ENCODE measurements around the gene CPN2. TPM values are rescaled to one million over a fixed set of nuclear protein-coding genes. Genes with fewer than 3 reads are reported as not detected.
A peak's percentile ranks its signal among the peaks of the same experiment; 100 is the strongest.

CPN2 gene
- total and polyA plus RNA-seq, 2 of the 13 experiments (the other 11 are each of a cell fraction or from before 2014, with no cell fraction given) = 26.7 to 27.7 TPM

DNA sequence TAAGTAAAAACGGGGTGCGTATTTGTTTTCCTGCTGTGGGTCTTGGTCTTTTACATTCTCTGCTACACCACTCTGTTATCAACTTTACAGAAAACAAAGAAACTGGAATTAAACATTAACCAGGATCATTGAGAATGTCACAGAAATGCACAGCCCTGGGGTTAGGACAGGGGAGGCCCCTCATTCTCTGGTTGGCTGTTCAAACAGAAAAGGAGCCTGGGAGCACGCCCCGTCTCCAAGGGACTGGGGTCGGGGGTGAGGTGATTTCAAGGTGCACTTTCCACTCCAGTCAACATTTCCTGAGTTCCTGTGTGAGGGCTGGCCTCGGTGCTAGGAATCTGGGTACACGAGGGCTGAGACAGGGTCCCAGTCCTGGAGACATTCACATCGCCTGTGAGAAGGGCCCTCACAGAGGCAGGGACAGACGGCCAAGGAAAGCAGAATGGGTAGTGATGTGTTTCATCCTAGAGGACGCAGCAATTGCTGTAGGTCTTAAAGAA, 30.3 kb downstream of the CPN2 start (continued):
- TF ChIP-seq ZNF432 (CRISPR knock-in tag; IDR thresholded peaks at IDR 0.05; ENCODE audit: borderline replicate concordance) (no peak), MEIS2 (CRISPR knock-in tag; IDR thresholded peaks at IDR 0.05) (0 out of 2 replicates have a peak, but pooled peaks have one; percentile 58), NKX3-1 (CRISPR knock-in tag; IDR thresholded peaks at IDR 0.05) (no peak), MTF1 (CRISPR knock-in tag; IDR thresholded peaks at IDR 0.05) (no peak), ARNTL (CRISPR knock-in tag; IDR thresholded peaks at IDR 0.05) (peak; percentile 64; the same call in 1 of the 2 replicates), ZKSCAN5 (CRISPR knock-in tag; IDR thresholded peaks at IDR 0.05) (peak; percentile 92), ZNF430 (CRISPR knock-in tag; IDR thresholded peaks at IDR 0.05) (no peak), ZSCAN21 (CRISPR knock-in tag; IDR thresholded peaks at IDR 0.05; ENCODE audit: borderline replicate concordance) (peak; percentile 42; the same call in 1 of the 2 replicates), SIX4 (CRISPR knock-in tag; IDR thresholded peaks at IDR 0.05) (no peak), BRD4 (CRISPR knock-in tag; IDR thresholded peaks at IDR 0.05) (no peak), ZNF652 (CRISPR knock-in tag; IDR thresholded peaks at IDR 0.05; ENCODE audit: borderline replicate concordance, low read depth) (0 out of 2 replicates have a peak, but pooled peaks have one; percentile 6), ZNF773 (CRISPR knock-in tag; IDR thresholded peaks at IDR 0.05; ENCODE audit: borderline replicate concordance) (no peak), RAD21 (CRISPR knock-in tag; IDR thresholded peaks at IDR 0.05) (no peak), ONECUT2 (CRISPR knock-in tag; IDR thresholded peaks at IDR 0.05) (no peak)
- TF ChIP-seq, protein P1, sequence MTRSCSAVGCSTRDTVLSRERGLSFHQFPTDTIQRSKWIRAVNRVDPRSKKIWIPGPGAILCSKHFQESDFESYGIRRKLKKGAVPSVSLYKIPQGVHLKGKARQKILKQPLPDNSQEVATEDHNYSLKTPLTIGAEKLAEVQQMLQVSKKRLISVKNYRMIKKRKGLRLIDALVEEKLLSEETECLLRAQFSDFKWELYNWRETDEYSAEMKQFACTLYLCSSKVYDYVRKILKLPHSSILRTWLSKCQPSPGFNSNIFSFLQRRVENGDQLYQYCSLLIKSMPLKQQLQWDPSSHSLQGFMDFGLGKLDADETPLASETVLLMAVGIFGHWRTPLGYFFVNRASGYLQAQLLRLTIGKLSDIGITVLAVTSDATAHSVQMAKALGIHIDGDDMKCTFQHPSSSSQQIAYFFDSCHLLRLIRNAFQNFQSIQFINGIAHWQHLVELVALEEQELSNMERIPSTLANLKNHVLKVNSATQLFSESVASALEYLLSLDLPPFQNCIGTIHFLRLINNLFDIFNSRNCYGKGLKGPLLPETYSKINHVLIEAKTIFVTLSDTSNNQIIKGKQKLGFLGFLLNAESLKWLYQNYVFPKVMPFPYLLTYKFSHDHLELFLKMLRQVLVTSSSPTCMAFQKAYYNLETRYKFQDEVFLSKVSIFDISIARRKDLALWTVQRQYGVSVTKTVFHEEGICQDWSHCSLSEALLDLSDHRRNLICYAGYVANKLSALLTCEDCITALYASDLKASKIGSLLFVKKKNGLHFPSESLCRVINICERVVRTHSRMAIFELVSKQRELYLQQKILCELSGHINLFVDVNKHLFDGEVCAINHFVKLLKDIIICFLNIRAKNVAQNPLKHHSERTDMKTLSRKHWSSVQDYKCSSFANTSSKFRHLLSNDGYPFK (CRISPR knock-in tag; IDR thresholded peaks at IDR 0.05; ENCODE audit: borderline replicate concordance) = no peak
